Ascending aorta (tissue), 2 donors: ENCODE measurements around the gene ATL2. TPM values are rescaled to one million over a fixed set of nuclear protein-coding genes. Genes with fewer than 3 reads are reported as not detected.

Experiments
- DNase-seq, 2 donors: peaks; one replicate each; pipeline ENCODE4 v3.0.0-alpha.2; 2019; ENCODE audit warnings: low spot score in 2 of 2
- H3K27ac ChIP-seq, 2 donors: fragments of 200-600 bp; sonication (generic); one replicate each; pipeline ENCODE4 v1.5.1; 2016 to 2017; ENCODE audit warnings: mild to moderate bottlenecking in 1 of 2
- H3K27me3 ChIP-seq: fragments of 200-600 bp; sonication (generic); one replicate; pipeline ENCODE4 v1.5.1; 2017
- H3K36me3 ChIP-seq, 2 donors: fragments of 200-600 bp; sonication (generic); one replicate each; pipeline ENCODE4 v1.5.1; 2016
- H3K4me1 ChIP-seq, 2 donors: fragments of 200-600 bp; sonication (generic); one replicate each; pipeline ENCODE4 v1.5.1; 2016 to 2017; ENCODE audit warnings: mild to moderate bottlenecking in 1 of 2
- H3K4me3 ChIP-seq, 2 donors: fragments of 200-600 bp; sonication (generic); one replicate each; pipeline ENCODE4 v1.5.1; 2016 to 2017; ENCODE audit warnings: mild to moderate bottlenecking in 1 of 2
- H3K9me3 ChIP-seq, 2 donors: fragments of 200-600 bp; sonication (generic); one replicate each; pipeline ENCODE4 v1.5.1; 2016
- CTCF ChIP-seq, 3 experiments: fragments of 200-600 bp in 2 of 3; fragments of 450-650 bp in 1 of 3; sonication (generic) in 2 of 3; IDR thresholded peaks; one replicate each; pipeline ENCODE4 v1.5.1; 2016 to 2019; ENCODE audit warnings: antibody characterized with exemption in 3 of 3, mild to moderate bottlenecking in 1 of 3, moderate library complexity in 1 of 3
- intact Hi-C: fragments of 100-400 bp; cut with DNase I; formaldehyde crosslinking; loops from one replicate; pipeline ENCODE4 v1.15.1; 2023
- total RNA-seq: library from RNA; depleted of rRNA; stranded (reverse); fragments of >200 nt; gene quantifications from one replicate; pipeline ENCODE4 v1.1.0, GENCODE V29; 2016

Gene ATL2
- total RNA-seq, 1 donor from 2014 or later = 49.1 TPM

- Histone ChIP-seq H3K4me1 (no peaks in the 10 kb centered on the region), H3K36me3 (no peaks in the 10 kb centered on the region), H3K27ac (no peak overlapping the region), H3K9me3 (no peaks in the 10 kb centered on the region), H3K27me3 (no peaks in the 10 kb centered on the region), H3K4me3 (no peak overlapping the region)
- no peak for DNase-seq
- TF ChIP-seq CTCF (IDR thresholded peaks at IDR 0.05) = no peak
- intact Hi-C loops = no loop called here
Observed at GRCh38 chr2:38248707-38249106, 128.4 kb downstream of the ATL2 start.

- Histone ChIP-seq H3K4me1 (no peaks in the 10 kb centered on the region), H3K4me3 (no peak overlapping the region), H3K27me3 (no peaks in the 10 kb centered on the region), H3K36me3 (no peaks in the 10 kb centered on the region), H3K27ac (no peak overlapping the region), H3K9me3 (no peaks in the 10 kb centered on the region)
- no peak for TF ChIP-seq CTCF (IDR thresholded peaks at IDR 0.05)
- intact Hi-C loops = no loop called here
- no peak for DNase-seq
Observed at GRCh38 chr2:38248255-38248654, 128.8 kb downstream of the ATL2 start.

GRCh38 chr2:38246105-38246504, 131.0 kb downstream of the ATL2 start:
- Histone ChIP-seq H3K9me3 (no peaks in the 10 kb centered on the region), H3K4me1 (no peaks in the 10 kb centered on the region), H3K27me3 (no peaks in the 10 kb centered on the region), H3K4me3 (no peak overlapping the region), H3K36me3 (no peaks in the 10 kb centered on the region), H3K27ac (no peak overlapping the region)
- DNase-seq = no peak
- TF ChIP-seq CTCF (IDR thresholded peaks at IDR 0.05) = no peak
- intact Hi-C loops = no loop called here

GRCh38 chr2:38245114-38245641, 131.9 kb downstream of the ATL2 start:
- DNase-seq = no peak
- no peak overlapping the region for H3K27ac ChIP-seq
- intact Hi-C loops = no loop called here
- no peaks in the 10 kb centered on the region for H3K4me1 ChIP-seq
- no peaks in the 10 kb centered on the region for H3K36me3 ChIP-seq
- no peak for TF ChIP-seq CTCF (IDR thresholded peaks at IDR 0.05)
- H3K27me3 ChIP-seq = no peaks in the 10 kb centered on the region
- no peaks in the 10 kb centered on the region for H3K9me3 ChIP-seq
- no peak overlapping the region for H3K4me3 ChIP-seq

GRCh38 chr2:38244301-38244700, 132.8 kb downstream of the ATL2 start:
- Histone ChIP-seq H3K36me3 (no peaks in the 10 kb centered on the region), H3K4me1 (no peaks in the 10 kb centered on the region), H3K27me3 (no peaks in the 10 kb centered on the region), H3K4me3 (no peak overlapping the region), H3K9me3 (no peaks in the 10 kb centered on the region), H3K27ac (no peak overlapping the region)
- TF ChIP-seq CTCF (IDR thresholded peaks at IDR 0.05) = no peak
- no peak for DNase-seq
- intact Hi-C loops = no loop called here

Other genes with a start within 250 kb of the ATL2 start
- gene HNRNPLL, start 225.7 kb upstream of the ATL2 start, total RNA-seq = 10.6 TPM